Activated CD8-positive, alpha-beta memory T cell treated with anti-CD3 and anti-CD28 coated beads for 48 hours (primary cell): ENCODE data around the gene SENP1.
"Not testable (repeated sequence)": the region's sequence is repeated elsewhere in the genome, so short reads cannot be mapped to it uniquely, and the experiment has no call there.

Experiments used
- DNase-seq, 3 experiments: peaks; one replicate each; pipeline ENCODE4 v3.0.0-alpha.2; 2020; ENCODE audit warnings: low read depth in 2 of 3, low spot score in 2 of 3

Gene SENP1

GRCh38 chr12:48115957-48116356 lies 10.1 kb upstream of the SENP1 start:
- no peak for DNase-seq

- not testable (repeated sequence) for DNase-seq
Observed at GRCh38 chr12:48111312-48111693, 5.4 kb upstream of the SENP1 start.

- no peak for DNase-seq
Observed at GRCh38 chr12:48110691-48111311, 4.9 kb upstream of the SENP1 start.

GRCh38 chr12:48109424-48109823 lies 3.5 kb upstream of the SENP1 start:
- DNase-seq = no peak

- no peak for DNase-seq
Observed at GRCh38 chr12:48106681-48107613, 1.1 kb upstream of the SENP1 start.

- DNase-seq = peak in 2 of 3 experiments; percentile 14 to 20
Observed at GRCh38 chr12:48105321-48105866, 485 bp downstream of the SENP1 start.

GRCh38 chr12:48104531-48104930 lies 1.3 kb downstream of the SENP1 start:
- DNase-seq = no peak

- no peak for DNase-seq
Observed at GRCh38 chr12:48092611-48093010, 13.3 kb downstream of the SENP1 start.

- DNase-seq = no peak
Observed at GRCh38 chr12:48086327-48086726, 19.6 kb downstream of the SENP1 start.

- DNase-seq = no peak
Observed at GRCh38 chr12:48084841-48085460, 20.9 kb downstream of the SENP1 start.

- no peak for DNase-seq
Observed at GRCh38 chr12:48084066-48084465, 21.8 kb downstream of the SENP1 start.

GRCh38 chr12:48080821-48081220 lies 25.1 kb downstream of the SENP1 start:
- DNase-seq = no peak

- DNase-seq = no peak
Observed at GRCh38 chr12:48080285-48080684, 25.6 kb downstream of the SENP1 start.

GRCh38 chr12:48078901-48079300 lies 27.0 kb downstream of the SENP1 start:
- no peak for DNase-seq

- DNase-seq = no peak
Observed at GRCh38 chr12:48077111-48077510, 28.8 kb downstream of the SENP1 start.

- no peak for DNase-seq
Observed at GRCh38 chr12:48075832-48076231, 30.0 kb downstream of the SENP1 start.

- DNase-seq = no peak
Observed at GRCh38 chr12:48074266-48074665, 31.6 kb downstream of the SENP1 start.

- DNase-seq = no peak
Observed at GRCh38 chr12:48072266-48072665, 33.6 kb downstream of the SENP1 start.

GRCh38 chr12:48071808-48072207 lies 34.1 kb downstream of the SENP1 start:
- no peak for DNase-seq

GRCh38 chr12:48070731-48071130 lies 35.1 kb downstream of the SENP1 start:
- no peak for DNase-seq

- DNase-seq = no peak
Observed at GRCh38 chr12:48070033-48070432, 35.8 kb downstream of the SENP1 start.

- no peak for DNase-seq
Observed at GRCh38 chr12:48069241-48069640, 36.6 kb downstream of the SENP1 start.
